HepG2 (cell line): Measurements from ENCODE around the gene LSMEM2. TPM values are rescaled to one million over a fixed set of nuclear protein-coding genes. Genes with fewer than 3 reads are reported as not detected.
A peak's percentile ranks its signal among the peaks of the same experiment; 100 is the strongest.

ENCODE experiments used
- ATRX ChIP-seq: sonication (generic); formaldehyde crosslinking; IDR thresholded peaks from 2 replicates; pipeline ENCODE4 v1.4.0; 2020; ENCODE audit warnings: missing genetic modification reagents, borderline replicate concordance
- BRCA1 ChIP-seq: sonication (generic); formaldehyde crosslinking; IDR thresholded peaks from 2 replicates; pipeline ENCODE4 v1.4.0; 2020; ENCODE audit warnings: missing genetic modification reagents
- CEBPG ChIP-seq: IDR thresholded peaks from 2 replicates; pipeline ENCODE4 v1.6.1; 2016
- ELF1 ChIP-seq: sonication (generic); formaldehyde crosslinking; IDR thresholded peaks from 2 replicates; pipeline ENCODE4 v1.4.0; 2020; ENCODE audit warnings: missing genetic modification reagents
- ISL2 ChIP-seq: sonication (generic); formaldehyde crosslinking; IDR thresholded peaks from 2 replicates; pipeline ENCODE4 v1.5.0; 2020; ENCODE audit warnings: missing genetic modification reagents
- KDM5A ChIP-seq: fragments of 200-600 bp; sonication (generic); IDR thresholded peaks from 2 replicates; pipeline ENCODE4 v1.7.0; 2018; ENCODE audit warnings: antibody characterized with exemption, mild to moderate bottlenecking, low read length, borderline replicate concordance
- PTBP1 ChIP-seq: fragments of 200-400 bp; formaldehyde crosslinking; IDR thresholded peaks from 2 replicates; pipeline ENCODE4 v1.6.1; 2018; ENCODE audit warnings: low read length, low read depth; ENCODE audit not compliant: poor library complexity, severe bottlenecking
- SAP130 ChIP-seq: IDR thresholded peaks from 2 replicates; pipeline ENCODE4 v1.6.1; 2016; ENCODE audit warnings: low read depth
- ZKSCAN8 ChIP-seq: IDR thresholded peaks from 2 replicates; pipeline ENCODE4 v1.6.1; 2016; ENCODE audit warnings: borderline replicate concordance, missing genetic modification reagents, missing compliant biosample characterization
- ZNF281 ChIP-seq: sonication (generic); formaldehyde crosslinking; IDR thresholded peaks from 2 replicates; pipeline ENCODE4 v1.4.0; 2020; ENCODE audit warnings: missing genetic modification reagents, borderline replicate concordance
- ZNF549 ChIP-seq: sonication (generic); formaldehyde crosslinking; IDR thresholded peaks from 2 replicates; pipeline ENCODE4 v1.5.0; 2020; ENCODE audit warnings: missing genetic modification reagents
- ZNF674 ChIP-seq: sonication (generic); formaldehyde crosslinking; IDR thresholded peaks from 2 replicates; pipeline ENCODE4 v1.5.0; 2020; ENCODE audit warnings: low read depth, mild to moderate bottlenecking, missing genetic modification reagents
- ZSCAN5A ChIP-seq: sonication (generic); formaldehyde crosslinking; IDR thresholded peaks from 2 replicates; pipeline ENCODE4 v1.8.0; 2022; ENCODE audit warnings: mild to moderate bottlenecking, missing genetic modification reagents, borderline replicate concordance
- polyA plus RNA-seq, 8 experiments: library from polyadenylated mRNA; depleted of rRNA in 3 of 8; stranded (reverse) in 7 of 8; unstranded in 1 of 8; fragments of >200 nt; fragmentation: Illumina TruSeq in 4 of 8; extraction: Trizol in 4 of 8; gene quantifications; 2 replicates each; pipeline versions ENCODE4 v1.2.1 to v1.2.3, GENCODE V29; 2011 to 2016; ENCODE audit warnings: low read depth in 4 of 8, missing spikeins in 1 of 8, mixed read lengths in 1 of 8; ENCODE audit not compliant: insufficient read depth in 1 of 8
- total RNA-seq, 5 experiments: library from RNA; depleted of rRNA; stranded (reverse); fragments of >200 nt; fragmentation: Illumina TruSeq; extraction: Trizol; gene quantifications; 2 replicates each; pipeline ENCODE4 v1.2.3, GENCODE V29; 2016; ENCODE audit warnings: low read depth in 1 of 5
- TF ChIP-seq, protein P1 (sequence below): IDR thresholded peaks from 2 replicates; pipeline ENCODE4 v1.6.1; 2016; ENCODE audit warnings: missing compliant biosample characterization, missing genetic modification reagents, borderline replicate concordance

The LSMEM2 gene
- total and polyA plus RNA-seq, 2 of the 13 experiments (the other 11 are each of a cell fraction or from before 2014, with no cell fraction given), result 0.07 to 0.41 TPM

GRCh38 chr3:50324351-50325112 lies 45.6 kb downstream of the LSMEM2 start (continued):
- no peak for TF ChIP-seq ELF1 (CRISPR knock-in tag)
- no peak for TF ChIP-seq KDM5A
- no peak for TF ChIP-seq ZNF281
- TF ChIP-seq SAP130 (CRISPR knock-in tag), result peak; percentile 69; the same call in 1 of the 2 replicates
- TF ChIP-seq PTBP1, result no peak
- TF ChIP-seq BRCA1, result no peak
- TF ChIP-seq ZNF674, result no peak
- TF ChIP-seq ZKSCAN8 (CRISPR knock-in tag), result peak; percentile 35; the same call in 1 of the 2 replicates
- TF ChIP-seq, protein P1, sequence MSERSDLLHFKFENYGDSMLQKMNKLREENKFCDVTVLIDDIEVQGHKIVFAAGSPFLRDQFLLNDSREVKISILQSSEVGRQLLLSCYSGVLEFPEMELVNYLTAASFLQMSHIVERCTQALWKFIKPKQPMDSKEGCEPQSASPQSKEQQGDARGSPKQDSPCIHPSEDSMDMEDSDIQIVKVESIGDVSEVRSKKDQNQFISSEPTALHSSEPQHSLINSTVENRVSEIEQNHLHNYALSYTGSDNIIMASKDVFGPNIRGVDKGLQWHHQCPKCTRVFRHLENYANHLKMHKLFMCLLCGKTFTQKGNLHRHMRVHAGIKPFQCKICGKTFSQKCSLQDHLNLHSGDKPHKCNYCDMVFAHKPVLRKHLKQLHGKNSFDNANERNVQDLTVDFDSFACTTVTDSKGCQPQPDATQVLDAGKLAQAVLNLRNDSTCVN (CRISPR knock-in tag), result no peak
- TF ChIP-seq ZSCAN5A (CRISPR knock-in tag), result no peak
- TF ChIP-seq CEBPG (CRISPR knock-in tag), result no peak
- TF ChIP-seq ATRX (CRISPR knock-in tag), result no peak
- TF ChIP-seq ISL2, result peak; percentile 44; the same call in 1 of the 2 replicates
- no peak for TF ChIP-seq ZNF549
